Duodenal mucosa (tissue), 2 donors: Measurements from ENCODE around the gene KANK4.

Experiments
- H3K27ac ChIP-seq: one replicate; pipeline ENCODE4 v1.7.0; 2013; ENCODE audit warnings: low read depth, low read length
- H3K27me3 ChIP-seq, 2 donors: one replicate each; pipeline ENCODE4 v1.7.0; 2013; ENCODE audit warnings: low read length in 2 of 2, control low read depth in 1 of 2; ENCODE audit not compliant: insufficient read depth in 2 of 2, control insufficient read depth in 1 of 2
- H3K36me3 ChIP-seq, 2 donors: one replicate each; pipeline ENCODE4 v1.7.0; 2013; ENCODE audit warnings: low read length in 2 of 2, control low read depth in 1 of 2; ENCODE audit not compliant: insufficient read depth in 2 of 2, control insufficient read depth in 1 of 2
- H3K4me1 ChIP-seq, 2 donors: one replicate each; pipeline ENCODE4 v1.7.0; 2013; ENCODE audit warnings: low read length in 2 of 2, control low read depth in 1 of 2; ENCODE audit not compliant: insufficient read depth in 2 of 2, control insufficient read depth in 1 of 2
- H3K4me3 ChIP-seq, 2 donors: one replicate each; pipeline ENCODE4 v1.7.0; 2013; ENCODE audit warnings: low read length in 2 of 2, low read depth in 1 of 2
- H3K9ac ChIP-seq, 2 donors: one replicate each; pipeline ENCODE4 v1.7.0; 2013; ENCODE audit warnings: low read length in 2 of 2, low read depth in 1 of 2
- H3K9me3 ChIP-seq, 2 donors: one replicate each; pipeline ENCODE4 v1.7.0; 2013; ENCODE audit warnings: low read length in 2 of 2, control low read depth in 1 of 2; ENCODE audit not compliant: control insufficient read depth in 1 of 2

KANK4 gene

DNA sequence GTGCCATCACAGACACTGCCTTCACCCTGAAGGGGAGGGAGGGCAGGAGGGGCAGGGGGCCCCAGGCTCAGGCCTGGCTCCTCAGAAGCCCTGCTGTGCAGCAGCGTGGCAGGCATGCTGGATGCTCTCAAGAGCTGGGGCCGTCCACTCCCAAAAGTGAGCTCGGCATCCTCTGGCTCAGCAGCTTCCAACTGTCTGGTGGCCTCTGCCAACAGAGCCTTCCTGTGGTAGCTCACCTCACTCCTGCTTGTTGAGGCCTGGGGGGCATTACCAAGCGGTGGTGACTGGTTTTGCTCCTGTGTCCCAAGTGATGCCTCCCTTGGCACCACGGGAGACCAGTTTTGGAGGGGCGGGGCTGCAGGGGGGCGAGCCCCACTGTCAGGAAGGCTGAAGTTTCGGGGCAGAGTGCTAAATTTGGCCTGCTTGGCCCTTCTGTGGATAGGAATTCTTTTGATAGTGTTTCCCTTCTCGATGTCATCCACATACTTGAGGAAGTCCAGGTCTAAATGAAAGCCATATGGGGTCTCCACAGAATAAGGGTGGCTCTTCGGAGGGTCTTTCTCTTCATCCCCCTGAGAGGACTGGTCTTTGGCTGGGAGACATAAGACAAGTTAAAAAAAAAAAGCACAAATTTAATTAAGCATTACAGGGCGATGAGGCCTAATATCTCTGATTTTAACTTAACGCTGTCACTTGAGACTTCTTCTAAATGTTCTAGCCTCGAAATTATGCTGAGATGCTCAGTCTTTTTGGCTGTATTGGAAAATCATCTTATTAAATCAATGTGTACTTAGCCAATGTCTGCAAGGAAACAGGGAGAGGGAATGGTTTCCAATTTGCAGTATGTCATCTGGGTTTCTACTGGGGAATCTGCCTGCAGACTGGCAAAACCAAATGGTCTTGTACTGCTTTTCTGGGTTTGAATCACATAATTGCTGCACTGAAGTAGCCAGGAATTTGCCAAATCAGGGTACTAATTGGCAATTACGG, 44.4 kb downstream of the KANK4 start:
- H3K27ac ChIP-seq = no peak overlapping the region

GRCh38 chr1:62273953-62274352, 45.3 kb downstream of the KANK4 start:
- H3K4me3 ChIP-seq = no peak overlapping the region
- no peak overlapping the region for H3K9ac ChIP-seq

More for the DNA sequence above, 44.4 kb downstream of the KANK4 start:
- H3K9ac ChIP-seq = no peak overlapping the region
- H3K36me3 ChIP-seq = no peaks in the 10 kb centered on the region
- no peaks in the 10 kb centered on the region for H3K9me3 ChIP-seq
- H3K4me1 ChIP-seq = no peaks in the 10 kb centered on the region
- H3K4me3 ChIP-seq = no peak overlapping the region
- H3K27me3 ChIP-seq = no peaks in the 10 kb centered on the region

GRCh38 chr1:62271948-62272728, 47.1 kb downstream of the KANK4 start:
- Histone ChIP-seq H3K4me1 (no peaks in the 10 kb centered on the region), H3K9me3 (no peaks in the 10 kb centered on the region), H3K4me3 (no peak overlapping the region), H3K36me3 (no peaks in the 10 kb centered on the region), H3K27ac (no peak overlapping the region), H3K9ac (no peak overlapping the region), H3K27me3 (no peaks in the 10 kb centered on the region)

More at GRCh38 chr1:62273953-62274352, 45.3 kb downstream of the KANK4 start:
- H3K27me3 ChIP-seq = no peaks in the 10 kb centered on the region
- no peaks in the 10 kb centered on the region for H3K36me3 ChIP-seq
- no peak overlapping the region for H3K27ac ChIP-seq
- H3K4me1 ChIP-seq = no peaks in the 10 kb centered on the region
- no peaks in the 10 kb centered on the region for H3K9me3 ChIP-seq

GRCh38 chr1:62271134-62271533, 48.1 kb downstream of the KANK4 start:
- no peaks in the 10 kb centered on the region for H3K36me3 ChIP-seq
- no peak overlapping the region for H3K27ac ChIP-seq

DNA sequence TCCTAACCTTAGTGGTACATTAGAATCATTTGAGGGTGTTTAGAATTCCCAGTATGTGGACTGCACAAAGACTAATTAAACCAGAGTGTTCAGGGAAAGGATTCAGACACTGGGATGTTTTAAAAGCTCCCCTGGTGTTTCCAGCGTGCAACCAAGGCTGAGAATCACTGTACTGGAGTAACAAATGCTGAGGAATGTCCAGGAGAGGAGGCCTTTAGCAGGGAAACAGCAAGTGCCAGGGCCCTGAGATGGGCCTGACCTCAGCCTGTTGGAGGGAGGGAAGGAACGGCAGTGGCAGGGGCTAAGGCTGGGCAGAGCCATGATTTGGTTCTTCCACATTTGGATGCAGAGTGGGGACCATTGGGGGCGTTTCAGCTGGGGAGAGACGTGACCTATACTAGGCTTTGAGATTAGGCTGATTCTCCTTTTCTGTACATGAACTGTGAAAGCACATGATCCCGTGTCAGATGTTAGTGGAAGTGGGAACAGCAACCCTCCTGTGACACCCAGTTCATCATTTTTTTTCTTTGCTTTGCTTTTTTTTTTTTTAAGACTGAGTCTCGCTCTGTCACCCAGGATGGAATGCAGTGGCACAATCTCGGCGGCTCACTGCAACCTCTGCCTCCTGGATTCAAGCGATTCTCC, 49.3 kb downstream of the KANK4 start:
- Histone ChIP-seq H3K4me1 (no peaks in the 10 kb centered on the region), H3K9ac (no peak overlapping the region), H3K9me3 (no peaks in the 10 kb centered on the region), H3K4me3 (no peak overlapping the region), H3K27me3 (no peaks in the 10 kb centered on the region), H3K36me3 (no peaks in the 10 kb centered on the region), H3K27ac (no peak overlapping the region)

More at GRCh38 chr1:62271134-62271533, 48.1 kb downstream of the KANK4 start:
- Histone ChIP-seq H3K4me3 (no peak overlapping the region), H3K27me3 (no peaks in the 10 kb centered on the region), H3K9me3 (no peaks in the 10 kb centered on the region), H3K9ac (no peak overlapping the region), H3K4me1 (no peaks in the 10 kb centered on the region)

DNA sequence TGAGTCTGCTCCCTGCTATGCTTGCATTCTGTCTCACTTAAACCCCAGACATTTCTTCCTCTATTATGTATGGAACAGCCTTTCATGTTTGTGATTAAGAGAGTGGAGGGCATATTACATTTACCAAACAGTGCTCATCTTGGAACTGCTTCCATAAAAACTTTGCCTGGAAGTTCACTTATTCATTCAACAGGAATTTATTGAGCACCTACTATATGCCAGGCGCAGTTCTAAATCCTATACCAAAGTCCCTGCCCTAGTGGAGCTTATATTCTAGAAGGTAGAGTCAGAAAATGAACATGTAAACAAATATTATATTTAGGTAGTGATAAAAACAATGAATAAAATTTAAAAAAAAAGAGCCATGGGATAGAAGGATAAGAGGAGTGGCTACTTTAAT, 49.8 kb downstream of the KANK4 start:
- Histone ChIP-seq H3K36me3 (no peaks in the 10 kb centered on the region), H3K27ac (no peak overlapping the region), H3K27me3 (no peaks in the 10 kb centered on the region), H3K9ac (no peak overlapping the region), H3K4me3 (no peak overlapping the region), H3K9me3 (no peaks in the 10 kb centered on the region), H3K4me1 (no peaks in the 10 kb centered on the region)

GRCh38 chr1:62268315-62268714, 50.9 kb downstream of the KANK4 start:
- no peak overlapping the region for H3K27ac ChIP-seq
- H3K4me3 ChIP-seq = no peak overlapping the region
- no peaks in the 10 kb centered on the region for H3K27me3 ChIP-seq
- H3K9ac ChIP-seq = no peak overlapping the region
- no peaks in the 10 kb centered on the region for H3K4me1 ChIP-seq
- H3K36me3 ChIP-seq = no peaks in the 10 kb centered on the region
- no peaks in the 10 kb centered on the region for H3K9me3 ChIP-seq

- no peak overlapping the region for H3K4me3 ChIP-seq
- H3K36me3 ChIP-seq = no peaks in the 10 kb centered on the region
- no peak overlapping the region for H3K27ac ChIP-seq
- H3K27me3 ChIP-seq = no peaks in the 10 kb centered on the region
- H3K4me1 ChIP-seq = no peaks in the 10 kb centered on the region
- no peak overlapping the region for H3K9ac ChIP-seq
- no peaks in the 10 kb centered on the region for H3K9me3 ChIP-seq
Measured at GRCh38 chr1:62265956-62266935, 53.0 kb downstream of the KANK4 start.

- Histone ChIP-seq H3K36me3 (no peaks in the 10 kb centered on the region), H3K9me3 (no peaks in the 10 kb centered on the region), H3K9ac (no peak overlapping the region), H3K27me3 (no peaks in the 10 kb centered on the region), H3K27ac (no peak overlapping the region), H3K4me3 (no peak overlapping the region), H3K4me1 (no peaks in the 10 kb centered on the region)
Measured at GRCh38 chr1:62263814-62264353, 55.4 kb downstream of the KANK4 start.
